Left ventricle myocardium inferior (tissue), 1 donor: ENCODE data around the gene PCNT. TPM values are rescaled to one million over a fixed set of nuclear protein-coding genes. Genes with fewer than 3 reads are reported as not detected.

Source experiments
- DNase-seq: peaks from one replicate; pipeline ENCODE4 v3.0.0-alpha.2; 2020
- H3K27ac ChIP-seq: fragments of 200-600 bp; replicated peaks from 2 replicates; pipeline ENCODE4 v1.8.0; 2021
- H3K27me3 ChIP-seq: fragments of 200-600 bp; 2 replicates; pipeline ENCODE4 v1.8.0; 2021; ENCODE audit warnings: low read depth
- H3K36me3 ChIP-seq: fragments of 200-600 bp; 2 replicates; pipeline ENCODE4 v1.8.0; 2021
- H3K4me1 ChIP-seq: fragments of 200-600 bp; 2 replicates; pipeline ENCODE4 v1.8.0; 2021
- H3K4me3 ChIP-seq: fragments of 200-600 bp; 2 replicates; pipeline ENCODE4 v1.8.0; 2021; ENCODE audit warnings: mild to moderate bottlenecking, moderate library complexity
- H3K9me3 ChIP-seq: fragments of 200-600 bp; replicated peaks from 2 replicates; pipeline ENCODE4 v1.8.0; 2021
- CTCF ChIP-seq: fragments of 200-600 bp; IDR thresholded peaks from 2 replicates; pipeline ENCODE4 v1.8.0; 2021; ENCODE audit warnings: antibody characterized with exemption, mild to moderate bottlenecking, borderline replicate concordance
- intact Hi-C: fragments of 100-400 bp; cut with micrococcal nuclease; formaldehyde crosslinking; loops from one replicate; pipeline ENCODE4 v1.11.0; 2022
- total RNA-seq: library from RNA; stranded (reverse); fragmentation: NEBNext Ultra II Directional; extraction: Animal tissue kit (Norgen Biotek cat#: 25700); gene quantifications from one replicate; pipeline ENCODE4 v1.2.1, GENCODE V29; 2021
- donor health status: DM: no; HTN: yes; CAD: no; lungs with severe emphysema.

Gene PCNT
- total RNA-seq, 1 donor from 2014 or later: 36.3 TPM

- Histone ChIP-seq H3K9me3 (no peaks in the 10 kb centered on the region), H3K27ac (no peak overlapping the region), H3K4me3 (no peak overlapping the region), H3K36me3 (peaks cover 52% of the 10 kb centered on the region), H3K4me1 (no peaks in the 10 kb centered on the region), H3K27me3 (no peaks in the 10 kb centered on the region)
- DNase-seq: no peak
- no peak for TF ChIP-seq CTCF
- intact Hi-C loops: no loop called here
Observed at GRCh38 chr21:46409641-46410406, 85.9 kb downstream of the PCNT start.

GRCh38 chr21:46410516-46410915 is 86.6 kb downstream of the PCNT start:
- Histone ChIP-seq H3K27me3 (no peaks in the 10 kb centered on the region), H3K36me3 (peaks cover 55% of the 10 kb centered on the region), H3K4me1 (no peaks in the 10 kb centered on the region), H3K27ac (no peak overlapping the region), H3K4me3 (no peak overlapping the region), H3K9me3 (no peaks in the 10 kb centered on the region)
- no peak for DNase-seq
- intact Hi-C loops: no loop called here
- TF ChIP-seq CTCF: no peak

GRCh38 chr21:46411236-46411635 is 87.3 kb downstream of the PCNT start:
- no peak overlapping the region for H3K4me3 ChIP-seq
- H3K9me3 ChIP-seq: no peaks in the 10 kb centered on the region
- TF ChIP-seq CTCF: no peak
- no peaks in the 10 kb centered on the region for H3K27me3 ChIP-seq
- H3K27ac ChIP-seq: no peak overlapping the region
- no peak for DNase-seq
- no peaks in the 10 kb centered on the region for H3K4me1 ChIP-seq
- H3K36me3 ChIP-seq: peaks cover 62% of the 10 kb centered on the region
- intact Hi-C loops: no loop called here

- H3K36me3 ChIP-seq: peaks cover 67% of the 10 kb centered on the region
- no peak for TF ChIP-seq CTCF
- intact Hi-C loops: no loop called here
- no peak for DNase-seq
- no peak overlapping the region for H3K4me3 ChIP-seq
- no peak overlapping the region for H3K27ac ChIP-seq
- no peaks in the 10 kb centered on the region for H3K9me3 ChIP-seq
- no peaks in the 10 kb centered on the region for H3K27me3 ChIP-seq
- no peaks in the 10 kb centered on the region for H3K4me1 ChIP-seq
Observed at GRCh38 chr21:46411691-46412090, 87.7 kb downstream of the PCNT start.

GRCh38 chr21:46412521-46413364 is 88.8 kb downstream of the PCNT start:
- intact Hi-C loops: no loop called here
- DNase-seq: no peak
- peaks cover 76% of the 10 kb centered on the region for H3K36me3 ChIP-seq

More at GRCh38 chr21:46412521-46413364, 88.8 kb downstream of the PCNT start:
- no peak overlapping the region for H3K27ac ChIP-seq
- no peaks in the 10 kb centered on the region for H3K27me3 ChIP-seq
- no peak overlapping the region for H3K4me3 ChIP-seq
- TF ChIP-seq CTCF: no peak
- no peaks in the 10 kb centered on the region for H3K9me3 ChIP-seq
- H3K4me1 ChIP-seq: no peaks in the 10 kb centered on the region
